GM12891 (cell line): ENCODE measurements around the gene RYR2.

Experiments used
- DNase-seq: peaks from one replicate; pipeline ENCODE4 v3.0.0; 2011; ENCODE audit warnings: low spot score; ENCODE audit not compliant: insufficient read length
- FAIRE-seq: peaks from 2 replicates; lab custom pipeline; 2011; peaks lifted over from hg19 to GRCh38; lab: Jason Lieb, UNC
- PAX5 ChIP-seq: IDR thresholded peaks from 2 replicates; pipeline ENCODE4 v1.6.1; 2011; ENCODE audit warnings: low read length, moderate library complexity, mild to moderate bottlenecking; ENCODE audit not compliant: insufficient read depth, severe bottlenecking
- POLR2A ChIP-seq: IDR thresholded peaks from 2 replicates; pipeline ENCODE4 v1.6.1; 2011; ENCODE audit warnings: low read depth, low read length, control low read depth
- POLR2AphosphoS5 ChIP-seq: IDR thresholded peaks from 2 replicates; pipeline ENCODE4 v1.6.1; 2011; ENCODE audit warnings: low read depth, low read length, control low read depth
- POU2F2 ChIP-seq: IDR thresholded peaks from 2 replicates; pipeline ENCODE4 v1.6.1; 2011; ENCODE audit warnings: low read depth, mild to moderate bottlenecking, control low read depth, low read length, moderate library complexity
- SPI1 ChIP-seq: IDR thresholded peaks from 2 replicates; pipeline ENCODE4 v1.6.1; 2011; ENCODE audit warnings: low read depth, low read length, control low read depth
- TAF1 ChIP-seq: IDR thresholded peaks from 2 replicates; pipeline ENCODE4 v1.6.1; 2011; ENCODE audit warnings: low read depth, low read length, control low read depth

RYR2 gene

GRCh38 chr1:237293804-237294203 lies 251.8 kb downstream of the RYR2 start:
- TF ChIP-seq SPI1, result no peak
- FAIRE-seq (no peak), DNase-seq (no peak)

- FAIRE-seq (no peak), DNase-seq (no peak)
- TF ChIP-seq TAF1, result no peak
- no peak for TF ChIP-seq PAX5
- TF ChIP-seq POU2F2, result no peak
- no peak for TF ChIP-seq POLR2AphosphoS5
Measured at GRCh38 chr1:237296861-237297260, 254.9 kb downstream of the RYR2 start.

GRCh38 chr1:237300642-237301041 lies 258.7 kb downstream of the RYR2 start:
- DNase-seq (no peak), FAIRE-seq (no peak)
- no peak for TF ChIP-seq SPI1

- DNase-seq (no peak), FAIRE-seq (no peak)
- TF ChIP-seq POLR2AphosphoS5 (no peak), SPI1 (no peak), POU2F2 (no peak), POLR2A (no peak), PAX5 (no peak), TAF1 (no peak)
Measured at GRCh38 chr1:237303929-237304328, 261.9 kb downstream of the RYR2 start.

- no peak for DNase-seq
- TF ChIP-seq POU2F2, result no peak
- no peak for TF ChIP-seq POLR2A
- TF ChIP-seq PAX5, result no peak
- TF ChIP-seq SPI1, result no peak
- TF ChIP-seq POLR2AphosphoS5, result no peak
- TF ChIP-seq TAF1, result no peak
- no peak for FAIRE-seq
Measured at GRCh38 chr1:237306726-237307125, 264.7 kb downstream of the RYR2 start.

GRCh38 chr1:237309595-237310118 lies 267.7 kb downstream of the RYR2 start:
- no peak for TF ChIP-seq POLR2A
- no peak for TF ChIP-seq PAX5
- no peak for TF ChIP-seq POLR2AphosphoS5
- no peak for TF ChIP-seq POU2F2
- no peak for TF ChIP-seq TAF1
- no peak for TF ChIP-seq SPI1
- FAIRE-seq (no peak), DNase-seq (no peak)

- TF ChIP-seq SPI1 (no peak), PAX5 (no peak), POU2F2 (no peak), POLR2AphosphoS5 (no peak), TAF1 (no peak), POLR2A (no peak)
- no peak for DNase-seq
- FAIRE-seq, result no peak
Measured at GRCh38 chr1:237316352-237316751, 274.4 kb downstream of the RYR2 start.

- TF ChIP-seq PAX5 (no peak), POU2F2 (no peak), POLR2A (no peak), POLR2AphosphoS5 (no peak), SPI1 (no peak), TAF1 (no peak)
- DNase-seq (no peak), FAIRE-seq (no peak)
Measured at GRCh38 chr1:237318748-237319147, 276.8 kb downstream of the RYR2 start.

GRCh38 chr1:237320890-237321289 lies 278.9 kb downstream of the RYR2 start:
- DNase-seq (no peak), FAIRE-seq (no peak)
- no peak for TF ChIP-seq POU2F2
- no peak for TF ChIP-seq PAX5
- TF ChIP-seq POLR2AphosphoS5, result no peak
- no peak for TF ChIP-seq POLR2A
- TF ChIP-seq SPI1, result no peak
- no peak for TF ChIP-seq TAF1

GRCh38 chr1:237324226-237324625 lies 282.2 kb downstream of the RYR2 start:
- FAIRE-seq, result no peak
- DNase-seq, result no peak
- no peak for TF ChIP-seq POLR2AphosphoS5
- TF ChIP-seq POU2F2, result no peak

- TF ChIP-seq POLR2A (no peak), PAX5 (no peak), TAF1 (no peak), POU2F2 (no peak), SPI1 (no peak)
- DNase-seq (no peak), FAIRE-seq (no peak)
Measured at GRCh38 chr1:237327061-237327460, 285.1 kb downstream of the RYR2 start.
